K562 (cell line): ENCODE measurements around the gene KLHL22. TPM values are rescaled to one million over a fixed set of nuclear protein-coding genes. Genes with fewer than 3 reads are reported as not detected.

Experiments used
- BHLHE40 ChIP-seq: IDR thresholded peaks from 2 replicates; pipeline ENCODE4 v1.6.1; 2011; ENCODE audit warnings: low read length, improper control_type of control experiment
- BRD4 ChIP-seq: fragments of 200-600 bp; sonication (generic); IDR thresholded peaks from 2 replicates; pipeline ENCODE4 v1.6.1; 2017; ENCODE audit warnings: inconsistent platforms
- ELF1 ChIP-seq: fragments of 200-800 bp; sonication (Bioruptor generic); IDR thresholded peaks from 2 replicates; pipeline ENCODE4 v1.6.1; 2016; ENCODE audit warnings: missing genetic modification characterization, missing compliant biosample characterization
- ERF ChIP-seq: fragments of 450-650 bp; formaldehyde crosslinking; IDR thresholded peaks from 2 replicates; pipeline ENCODE4 v1.4.0; 2020; ENCODE audit warnings: mild to moderate bottlenecking, mixed read lengths
- MIER1 ChIP-seq: fragments of 450-650 bp; IDR thresholded peaks from 2 replicates; pipeline ENCODE4 v1.6.1; 2016; ENCODE audit warnings: antibody characterized with exemption, mild to moderate bottlenecking, low read depth
- PML ChIP-seq: IDR thresholded peaks from 2 replicates; pipeline ENCODE4 v1.6.1; 2012; ENCODE audit warnings: low read length, inconsistent platforms
- POLR2B ChIP-seq: fragments of 450-650 bp; IDR thresholded peaks from 2 replicates; pipeline ENCODE4 v1.6.1; 2018; ENCODE audit warnings: low read depth; ENCODE audit not compliant: partially characterized antibody
- PRMT5 ChIP-seq: sonication (generic); formaldehyde crosslinking; IDR thresholded peaks from 2 replicates; pipeline ENCODE4 v1.5.0; 2020; ENCODE audit warnings: missing genetic modification reagents
- TCF7 ChIP-seq: sonication (generic); IDR thresholded peaks from 2 replicates; pipeline ENCODE4 v1.6.1; 2016; ENCODE audit warnings: antibody characterized with exemption, borderline replicate concordance
- THAP12 ChIP-seq: fragments of 250-450 bp; sonication (Bioruptor Pico); IDR thresholded peaks from 2 replicates; pipeline ENCODE4 v1.9.0; 2021; ENCODE audit warnings: mild to moderate bottlenecking, inconsistent platforms
- XRCC4 ChIP-seq: IDR thresholded peaks from one replicate; pipeline ENCODE4 v1.6.1; 2011; ENCODE audit not compliant: insufficient read depth, insufficient read length; ENCODE audit errors: extremely low read depth
- ZBTB11 ChIP-seq, 3 experiments: fragments of 200-800 bp in 1 of 3; fragments of 250-450 bp in 1 of 3; fragments of 450-650 bp in 1 of 3; sonication (Bioruptor Pico) in 1 of 3; sonication (Bioruptor generic) in 1 of 3; formaldehyde crosslinking in 1 of 3; IDR thresholded peaks; 2 replicates each; pipeline versions ENCODE4 v1.6.1 to v1.8.0; 2016 to 2022; ENCODE audit warnings: mild to moderate bottlenecking in 2 of 3, missing genetic modification characterization in 2 of 3, missing compliant biosample characterization in 1 of 3, moderate library complexity in 1 of 3
- ZBTB49 ChIP-seq: sonication (generic); formaldehyde crosslinking; IDR thresholded peaks from 2 replicates; pipeline ENCODE4 v1.8.0; 2022; ENCODE audit warnings: missing genetic modification reagents, mild to moderate bottlenecking, borderline replicate concordance
- ZNF143 ChIP-seq: sonication (generic); formaldehyde crosslinking; IDR thresholded peaks from 2 replicates; pipeline ENCODE4 v1.9.0; 2022; ENCODE audit warnings: mild to moderate bottlenecking, missing genetic modification reagents
- ZNF280B ChIP-seq: fragments of 250-450 bp; sonication (Bioruptor Pico); IDR thresholded peaks from 2 replicates; pipeline ENCODE4 v1.5.1; 2021; ENCODE audit warnings: mild to moderate bottlenecking
- ZNF696 ChIP-seq: fragments of 250-450 bp; sonication (Bioruptor Pico); conservative IDR thresholded peaks from 2 replicates; pipeline ENCODE4 v1.4.0; 2020; ENCODE audit warnings: mild to moderate bottlenecking, moderate library complexity
- polyA plus RNA-seq, 8 experiments: library from polyadenylated mRNA; depleted of rRNA in 4 of 8; stranded (reverse) in 5 of 8; unstranded in 3 of 8; fragments of >200 nt; fragmentation: Nextera tagmentation in 2 of 8; fragmentation: Illumina TruSeq in 1 of 8; extraction: Ambion mirVana in 2 of 8; extraction: Trizol in 1 of 8; gene quantifications; 2 replicates each; pipeline versions ENCODE4 v1.2.1 to v1.2.3, GENCODE V29; 2011 to 2014; ENCODE audit warnings: inconsistent platforms in 1 of 8, missing spikeins in 1 of 8
- total RNA-seq, 7 experiments: library from RNA; depleted of rRNA in 6 of 7; stranded (reverse); fragments of >200 nt in 6 of 7; fragmentation: Illumina TruSeq in 2 of 7; extraction: Trizol in 2 of 7; gene quantifications; 2 replicates each; pipeline versions ENCODE4 v1.2.1 to v1.2.3, GENCODE V29; 2011 to 2021; ENCODE audit warnings: low replicate concordance in 1 of 7
- TF ChIP-seq, protein P1 (sequence below): fragments of 250-450 bp; sonication (Bioruptor Pico); IDR thresholded peaks from 2 replicates; pipeline ENCODE4 v1.8.0; 2021; ENCODE audit warnings: mild to moderate bottlenecking, moderate library complexity

The KLHL22 gene
- total and polyA plus RNA-seq, 9 of the 15 experiments (the other 6 are each of a cell fraction or from before 2014, with no cell fraction given): 1.3 to 25.6 (median 15.2) TPM

- 0 out of 2 replicates have a peak, but pooled peaks have one; percentile 14 for TF ChIP-seq THAP12
- no peak for TF ChIP-seq TCF7
- TF ChIP-seq ZBTB11 (CRISPR knock-in tag; IDR thresholded peaks at IDR 0.05): 0 out of 6 replicates have a peak, but pooled peaks of 1 of the 3 experiments have one; percentile 42
- TF ChIP-seq ZNF280B: no peak
- TF ChIP-seq ZNF143 (CRISPR knock-in tag): no peak
- TF ChIP-seq XRCC4: no peak
- no peak for TF ChIP-seq BRD4
- no peak for TF ChIP-seq PML
- no peak for TF ChIP-seq PRMT5 (CRISPR knock-in tag)
- TF ChIP-seq ELF1 (tag): no peak
- no peak for TF ChIP-seq BHLHE40
- no peak for TF ChIP-seq MIER1
- TF ChIP-seq, protein P1, sequence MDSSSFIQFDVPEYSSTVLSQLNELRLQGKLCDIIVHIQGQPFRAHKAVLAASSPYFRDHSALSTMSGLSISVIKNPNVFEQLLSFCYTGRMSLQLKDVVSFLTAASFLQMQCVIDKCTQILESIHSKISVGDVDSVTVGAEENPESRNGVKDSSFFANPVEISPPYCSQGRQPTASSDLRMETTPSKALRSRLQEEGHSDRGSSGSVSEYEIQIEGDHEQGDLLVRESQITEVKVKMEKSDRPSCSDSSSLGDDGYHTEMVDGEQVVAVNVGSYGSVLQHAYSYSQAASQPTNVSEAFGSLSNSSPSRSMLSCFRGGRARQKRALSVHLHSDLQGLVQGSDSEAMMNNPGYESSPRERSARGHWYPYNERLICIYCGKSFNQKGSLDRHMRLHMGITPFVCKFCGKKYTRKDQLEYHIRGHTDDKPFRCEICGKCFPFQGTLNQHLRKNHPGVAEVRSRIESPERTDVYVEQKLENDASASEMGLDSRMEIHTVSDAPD (CRISPR knock-in tag): no peak
- 0 out of 2 replicates have a peak, but pooled peaks have one; percentile 26 for TF ChIP-seq ERF
- TF ChIP-seq ZNF696 (CRISPR knock-in tag): no peak
- TF ChIP-seq POLR2B: no peak
- no peak for TF ChIP-seq ZBTB49
Observed at GRCh38 chr22:20434264-20434751, 61.3 kb downstream of the KLHL22 start (continued).
